Germinal center (tissue), 1 donor: ENCODE results near the gene C1QTNF6.

Experiments used
- DNase-seq: peaks from one replicate; pipeline ENCODE4 v3.0.0; 2012; ENCODE audit warnings: mixed read lengths, low spot score

C1QTNF6 gene

GRCh38 chr22:37190262-37190780 lies 2.3 kb upstream of the C1QTNF6 start:
- DNase-seq = no peak

- no peak for DNase-seq
Observed at GRCh38 chr22:37188901-37189466, 937 bp upstream of the C1QTNF6 start.

- no peak for DNase-seq
Observed at GRCh38 chr22:37187552-37187890, 526 bp downstream of the C1QTNF6 start.

GRCh38 chr22:37186997-37187522 lies 987 bp downstream of the C1QTNF6 start:
- DNase-seq = no peak

- peak; percentile 91 for DNase-seq
Observed at GRCh38 chr22:37186228-37186996, 1.6 kb downstream of the C1QTNF6 start.

- no peak for DNase-seq
Observed at GRCh38 chr22:37185646-37186227, 2.3 kb downstream of the C1QTNF6 start.

GRCh38 chr22:37184816-37185541 lies 3.1 kb downstream of the C1QTNF6 start:
- DNase-seq = no peak

GRCh38 chr22:37184380-37184755 lies 3.7 kb downstream of the C1QTNF6 start:
- DNase-seq = no peak

- DNase-seq = no peak
Observed at GRCh38 chr22:37183432-37184379, 4.3 kb downstream of the C1QTNF6 start.

- no peak for DNase-seq
Observed at GRCh38 chr22:37182949-37183245, 5.2 kb downstream of the C1QTNF6 start.

- DNase-seq = no peak
Observed at GRCh38 chr22:37182101-37182948, 5.7 kb downstream of the C1QTNF6 start.

- no peak for DNase-seq
Observed at GRCh38 chr22:37181681-37182080, 6.4 kb downstream of the C1QTNF6 start.

GRCh38 chr22:37180531-37181231 lies 7.4 kb downstream of the C1QTNF6 start:
- DNase-seq = no peak

- no peak for DNase-seq
Observed at GRCh38 chr22:37179622-37180420, 8.2 kb downstream of the C1QTNF6 start.

GRCh38 chr22:37179126-37179470 lies 8.9 kb downstream of the C1QTNF6 start:
- DNase-seq = no peak

GRCh38 chr22:37178350-37179125 lies 9.5 kb downstream of the C1QTNF6 start:
- no peak for DNase-seq

- no peak for DNase-seq
Observed at GRCh38 chr22:37177755-37178154, 10.3 kb downstream of the C1QTNF6 start.

GRCh38 chr22:37177221-37177620 lies 10.8 kb downstream of the C1QTNF6 start:
- no peak for DNase-seq
